OCI-LY7 (cell line): ENCODE results near the gene SLC5A4.

Experiments
- CTCF ChIP-seq: fragments of 200-600 bp; sonication (generic); conservative IDR thresholded peaks from 2 replicates; pipeline ENCODE4 v1.5.1; 2014; ENCODE audit warnings: mild to moderate bottlenecking, antibody characterized with exemption, low read length, moderate library complexity, mixed read lengths
- EZH2phosphoT487 ChIP-seq: fragments of 200-600 bp; sonication (generic); IDR thresholded peaks from 2 replicates; pipeline ENCODE4 v1.6.1; 2018; ENCODE audit warnings: low read depth, borderline replicate concordance, mild to moderate bottlenecking, mixed run types, antibody characterized with exemption, low read length, moderate library complexity, mixed read lengths

DNA sequence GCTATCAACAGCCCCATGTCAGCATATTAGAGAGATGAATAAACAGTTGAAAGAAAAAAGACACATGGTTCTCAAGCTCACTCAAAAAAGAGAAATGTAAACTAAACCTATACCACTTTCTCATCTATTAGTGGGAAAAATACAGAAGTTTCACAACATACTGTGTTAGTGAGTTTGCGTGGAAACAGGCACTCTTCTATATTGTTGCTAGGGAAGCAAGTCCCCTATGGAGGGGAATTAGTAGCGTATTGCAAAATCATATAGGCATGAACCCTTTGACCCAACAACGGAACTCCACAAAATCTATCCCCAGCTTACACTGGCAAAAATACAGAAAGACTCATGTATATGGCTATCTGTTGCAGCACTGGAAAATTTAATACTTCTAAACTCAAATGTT lies 36.1 kb downstream of the SLC5A4 start:
- TF ChIP-seq CTCF, result no peak
- TF ChIP-seq EZH2phosphoT487, result no peak
